ENCODE results near the gene FGF22. TPM values are rescaled to one million over a fixed set of nuclear protein-coding genes. Genes with fewer than 3 reads are reported as not detected.
A peak's percentile ranks its signal among the peaks of the same experiment; 100 is the strongest.

The FGF22 gene
- total RNA-seq, 4 donors from 2014 or later, result 0.30 to 9.0 (median 3.4) TPM

- Histone ChIP-seq H3K4me3 (no peak overlapping the region), H3K4me1 (peaks cover 0 to 37% (median 22%) of the 10 kb centered on the region in 4 donors), H3K27me3 (no peaks in the 10 kb centered on the region), H3K9me3 (no peaks in the 10 kb centered on the region), H3K27ac (peak overlapping the region in 1 of 4 donors; percentile 84), H3K36me3 (no peaks in the 10 kb centered on the region)
- TF ChIP-seq CTCF (IDR thresholded peaks at IDR 0.05) (no peak), EP300 (IDR thresholded peaks at IDR 0.05) (no peak)
- WGBS, 2 donors, result 69% methylated on average over 28 to 30 of the region's 30 CpGs
- no peak for DNase-seq (ENCODE audit: low spot score in 2 of 2)
These were observed 31.3 kb upstream of the FGF22 start for GRCh38 chr19:608155-609003.

- no peaks in the 10 kb centered on the region for H3K36me3 ChIP-seq
- H3K9me3 ChIP-seq, result no peaks in the 10 kb centered on the region
- H3K27me3 ChIP-seq, result peaks cover 0 to under 1% of the 10 kb centered on the region in 2 donors
- no peak overlapping the region for H3K4me3 ChIP-seq
- no peak for TF ChIP-seq POLR2A (IDR thresholded peaks at IDR 0.05)
- peak; percentile 32 to 44 for TF ChIP-seq EP300 (IDR thresholded peaks at IDR 0.05)
- WGBS, 2 donors, result 44 to 62% methylated on average over 17 to 22 of the region's 22 CpGs
- peak overlapping the region in 2 of 4 donors; percentile 64 to 84 for H3K27ac ChIP-seq
- H3K4me1 ChIP-seq, result peaks cover 0 to 37% (median 22%) of the 10 kb centered on the region in 4 donors
- DNase-seq (ENCODE audit: low spot score in 2 of 2), result peak in 1 of 2 donors; percentile 17
These were observed 30.7 kb upstream of the FGF22 start for GRCh38 chr19:609004-609346.

- no peak for DNase-seq (ENCODE audit: low spot score in 2 of 2)
- Histone ChIP-seq H3K4me1 (peaks cover 0 to 37% (median 22%) of the 10 kb centered on the region in 4 donors), H3K27ac (peak overlapping the region in 3 of 4 donors; percentile 58 to 84 (median 60)), H3K27me3 (peaks cover 0 to 14% of the 10 kb centered on the region in 2 donors), H3K4me3 (peak overlapping the region in 3 of 4 donors; percentile 27 to 42 (median 31)), H3K9me3 (no peaks in the 10 kb centered on the region), H3K36me3 (no peaks in the 10 kb centered on the region)
- WGBS, 2 donors, result 40 to 69% methylated on average over 14 to 27 of the region's 38 CpGs
- TF ChIP-seq POLR2A (IDR thresholded peaks at IDR 0.05) (no peak), EP300 (IDR thresholded peaks at IDR 0.05) (no peak), CTCF (IDR thresholded peaks at IDR 0.05) (no peak)
These were observed 29.4 kb upstream of the FGF22 start for GRCh38 chr19:610071-610800.

GRCh38 chr19:610801-611480, 28.7 kb upstream of the FGF22 start:
- no peaks in the 10 kb centered on the region for H3K9me3 ChIP-seq
- TF ChIP-seq EP300 (IDR thresholded peaks at IDR 0.05) (no peak), POLR2A (IDR thresholded peaks at IDR 0.05) (no peak), CTCF (IDR thresholded peaks at IDR 0.05) (no peak)
- H3K4me3 ChIP-seq, result peak overlapping the region in 3 of 4 donors; percentile 27 to 42 (median 31)
- DNase-seq (ENCODE audit: low spot score in 2 of 2), result peak; percentile 43 to 61
- peaks cover 0 to 37% (median 22%) of the 10 kb centered on the region in 4 donors for H3K4me1 ChIP-seq
- peak overlapping the region in 3 of 4 donors; percentile 58 to 84 (median 60) for H3K27ac ChIP-seq
- peaks cover 0 to 17% of the 10 kb centered on the region in 2 donors for H3K27me3 ChIP-seq
- no peaks in the 10 kb centered on the region for H3K36me3 ChIP-seq
- WGBS, 2 donors, result 15 to 23% methylated on average over 33 to 36 of the region's 36 CpGs

- peaks cover 0 to 17% of the 10 kb centered on the region in 2 donors for H3K27me3 ChIP-seq
- H3K27ac ChIP-seq, result peak overlapping the region in 3 of 4 donors; percentile 58 to 84 (median 60)
- H3K4me1 ChIP-seq, result peaks cover 0 to 40% (median 22%) of the 10 kb centered on the region in 4 donors
- no peaks in the 10 kb centered on the region for H3K36me3 ChIP-seq
- no peak for TF ChIP-seq POLR2A (IDR thresholded peaks at IDR 0.05)
- no peak for TF ChIP-seq EP300 (IDR thresholded peaks at IDR 0.05)
- no peak for TF ChIP-seq CTCF (IDR thresholded peaks at IDR 0.05)
- DNase-seq (ENCODE audit: low spot score in 2 of 2), result no peak
- 36 to 38% methylated on average over 13 of the region's 13 CpGs for WGBS, 2 donors
- no peaks in the 10 kb centered on the region for H3K9me3 ChIP-seq
- H3K4me3 ChIP-seq, result peak overlapping the region in 1 of 4 donors; percentile 31
These were observed 28.2 kb upstream of the FGF22 start for GRCh38 chr19:611481-611868.

All from tibial nerve (tissue), 4 donors.